Astrocyte of the spinal cord (primary cell): ENCODE results near the gene TMEM107.
A peak's percentile ranks its signal among the peaks of the same experiment; 100 is the strongest.
"Not testable (repeated sequence)": the region's sequence is repeated elsewhere in the genome, so short reads cannot be mapped to it uniquely, and the experiment has no call there.

Source experiments
- DNase-seq: peaks from one replicate; pipeline ENCODE4 v3.0.0; 2011; ENCODE audit warnings: low read depth, low spot score
- H3K4me3 ChIP-seq: 2 replicates; pipeline ENCODE4 v1.5.1; 2011; ENCODE audit warnings: low read depth, mild to moderate bottlenecking, low read length, moderate library complexity
- CTCF ChIP-seq: IDR thresholded peaks from 2 replicates; pipeline ENCODE4 v1.5.1; 2012; ENCODE audit warnings: low read depth, mild to moderate bottlenecking, low read length, inconsistent platforms
- in situ Hi-C: cut with HindIII; loops from 2 replicates; pipeline ENCODE4 v1.10.0; 2017; ENCODE audit warnings: low sequenced_read_pairs

The TMEM107 gene

GRCh38 chr17:8221663-8222379 lies 45.6 kb upstream of the TMEM107 start:
- TF ChIP-seq CTCF, result no peak
- H3K4me3 ChIP-seq, result peak overlapping the region; percentile 78
- in situ Hi-C loops, result no loop called here
- peak; percentile 92 for DNase-seq

GRCh38 chr17:8220783-8221662 lies 44.8 kb upstream of the TMEM107 start:
- DNase-seq, result peak; percentile 94
- in situ Hi-C loops, result no loop called here
- peak overlapping the region; percentile 78 for H3K4me3 ChIP-seq
- TF ChIP-seq CTCF, result no peak

- DNase-seq, H3K4me3 ChIP-seq, in situ Hi-C loops: not testable (repeated sequence)
Measured at GRCh38 chr17:8214000-8214399, 37.8 kb upstream of the TMEM107 start.

- in situ Hi-C loops, result no loop called here
- no peak for TF ChIP-seq CTCF
- DNase-seq, result no peak
- H3K4me3 ChIP-seq, result no peak overlapping the region
Measured at GRCh38 chr17:8212312-8213180, 36.4 kb upstream of the TMEM107 start.

GRCh38 chr17:8210761-8211458 lies 34.7 kb upstream of the TMEM107 start:
- peak overlapping the region; percentile 85 for H3K4me3 ChIP-seq
- in situ Hi-C loops, result no loop called here
- no peak for DNase-seq
- TF ChIP-seq CTCF, result no peak

GRCh38 chr17:8209907-8210760 lies 34.0 kb upstream of the TMEM107 start, which contains the start of gene AURKB:
Gene AURKB (minus strand): TSS chr17:8210575. CDS start chr17:8210224, 351 bp downstream.
- peak within 1 kb of the TSS; percentile 85 for H3K4me3 ChIP-seq
- TF ChIP-seq CTCF, result no peak
- in situ Hi-C loops, result no loop called here
- DNase-seq, result peak; percentile 96
